Ishikawa (cell line): ENCODE results near the gene ATP6V1D.

ENCODE experiments used
- CEBPB ChIP-seq: IDR thresholded peaks from 2 replicates; pipeline ENCODE4 v1.6.1; 2012
- CREB1 ChIP-seq: IDR thresholded peaks from 2 replicates; pipeline ENCODE4 v1.6.1; 2012; ENCODE audit warnings: low read depth
- EGR1 ChIP-seq: IDR thresholded peaks from 2 replicates; pipeline ENCODE4 v1.6.1; 2012
- EP300 ChIP-seq: IDR thresholded peaks from 2 replicates; pipeline ENCODE4 v1.6.1; 2012; ENCODE audit warnings: borderline replicate concordance
- FOXM1 ChIP-seq: IDR thresholded peaks from 2 replicates; pipeline ENCODE4 v1.6.1; 2012; ENCODE audit warnings: low read depth, borderline replicate concordance
- NFIC ChIP-seq: IDR thresholded peaks from 2 replicates; pipeline ENCODE4 v1.6.1; 2012
- RAD21 ChIP-seq: IDR thresholded peaks from 2 replicates; pipeline ENCODE4 v1.6.1; 2012; ENCODE audit warnings: low read depth
- TAF1 ChIP-seq: IDR thresholded peaks from 2 replicates; pipeline ENCODE4 v1.6.1; 2012; ENCODE audit warnings: low read depth, mild to moderate bottlenecking
- TCF12 ChIP-seq: IDR thresholded peaks from 2 replicates; pipeline ENCODE4 v1.6.1; 2012; ENCODE audit warnings: low read depth
- TEAD4 ChIP-seq: IDR thresholded peaks from 2 replicates; pipeline ENCODE4 v1.6.1; 2012
- YY1 ChIP-seq: IDR thresholded peaks from 2 replicates; pipeline ENCODE4 v1.6.1; 2012; ENCODE audit warnings: low read depth
- ZBTB7A ChIP-seq: IDR thresholded peaks from 2 replicates; pipeline ENCODE4 v1.6.1; 2012; ENCODE audit warnings: low read depth
- TF ChIP-seq, protein P1 (sequence below): IDR thresholded peaks from 2 replicates; pipeline ENCODE4 v1.6.1; 2012
- TF ChIP-seq, protein P2 (sequence below): IDR thresholded peaks from 2 replicates; pipeline ENCODE4 v1.6.1; 2012
- TF ChIP-seq, protein P3 (sequence below): IDR thresholded peaks from 2 replicates; pipeline ENCODE4 v1.6.1; 2012; ENCODE audit warnings: low read depth, mild to moderate bottlenecking

Gene ATP6V1D

DNA sequence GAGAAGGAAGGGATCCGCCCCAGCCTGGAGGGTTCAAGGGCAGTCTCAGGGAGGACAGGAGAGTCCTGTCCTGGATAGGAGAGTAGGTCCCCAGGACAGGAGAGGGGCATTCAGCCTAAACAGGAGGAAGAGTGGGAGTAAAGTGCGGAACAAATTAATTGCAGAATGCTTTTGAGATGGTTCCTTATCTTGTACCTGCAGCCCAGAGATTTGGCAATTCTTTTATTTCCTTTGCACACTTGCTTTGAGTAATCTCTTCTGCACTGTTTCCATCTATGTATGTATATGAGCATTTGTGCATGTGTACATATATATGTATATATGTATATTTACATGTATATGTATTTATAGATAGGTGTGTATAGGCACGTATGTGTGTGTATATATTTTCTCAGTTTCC is 29.7 kb upstream of the ATP6V1D start:
- TF ChIP-seq RAD21, result no peak
- no peak for TF ChIP-seq TCF12
- TF ChIP-seq, protein P1, sequence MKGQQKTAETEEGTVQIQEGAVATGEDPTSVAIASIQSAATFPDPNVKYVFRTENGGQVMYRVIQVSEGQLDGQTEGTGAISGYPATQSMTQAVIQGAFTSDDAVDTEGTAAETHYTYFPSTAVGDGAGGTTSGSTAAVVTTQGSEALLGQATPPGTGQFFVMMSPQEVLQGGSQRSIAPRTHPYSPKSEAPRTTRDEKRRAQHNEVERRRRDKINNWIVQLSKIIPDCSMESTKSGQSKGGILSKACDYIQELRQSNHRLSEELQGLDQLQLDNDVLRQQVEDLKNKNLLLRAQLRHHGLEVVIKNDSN, result no peak
- no peak for TF ChIP-seq TAF1
- TF ChIP-seq YY1, result no peak

DNA sequence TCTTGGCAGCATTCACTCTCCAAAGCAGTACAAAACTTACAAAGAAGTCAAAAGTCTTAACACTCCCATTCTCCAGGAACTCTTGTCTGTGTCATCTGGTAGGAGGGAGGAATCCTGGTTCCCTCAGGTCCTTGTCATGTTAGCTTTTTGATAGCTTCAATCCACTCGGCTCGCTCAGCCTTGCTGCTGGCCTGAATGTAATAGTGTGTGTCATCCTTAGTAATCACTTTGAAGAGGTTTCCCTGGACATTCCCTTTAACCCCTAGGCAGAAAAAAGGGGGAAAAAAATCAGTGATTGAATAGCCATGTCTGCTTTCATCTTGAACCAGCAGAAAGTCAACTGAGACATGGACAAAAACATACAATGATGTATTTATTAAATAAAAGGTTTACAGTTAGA is 27.6 kb upstream of the ATP6V1D start:
- TF ChIP-seq EGR1 (no peak), RAD21 (no peak), TCF12 (no peak), CEBPB (no peak), TAF1 (no peak), EP300 (no peak), YY1 (no peak)
- TF ChIP-seq, protein P2, sequence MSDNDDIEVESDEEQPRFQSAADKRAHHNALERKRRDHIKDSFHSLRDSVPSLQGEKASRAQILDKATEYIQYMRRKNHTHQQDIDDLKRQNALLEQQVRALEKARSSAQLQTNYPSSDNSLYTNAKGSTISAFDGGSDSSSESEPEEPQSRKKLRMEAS, result no peak
- TF ChIP-seq, protein P1, result no peak

DNA sequence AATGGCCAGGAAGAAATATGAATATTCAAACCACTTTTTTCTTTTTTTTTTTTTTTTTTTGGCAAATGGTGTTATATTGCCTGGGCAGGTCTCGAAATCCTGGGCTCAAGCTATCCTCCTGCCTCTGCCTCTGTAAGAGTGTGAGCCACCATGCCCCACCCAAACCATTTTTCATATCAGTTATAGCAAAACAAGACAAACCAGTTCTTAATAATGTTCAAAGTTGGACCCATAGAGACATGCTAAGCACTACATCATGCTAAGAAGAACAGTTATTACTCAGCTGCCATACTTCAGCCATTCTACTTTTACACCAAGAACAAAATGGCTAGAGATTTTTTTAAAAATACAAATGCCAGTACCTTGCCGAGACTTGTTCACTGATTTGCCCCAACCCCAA is 26.0 kb upstream of the ATP6V1D start:
- TF ChIP-seq, protein P1, result no peak
- TF ChIP-seq, protein P2, result no peak

DNA sequence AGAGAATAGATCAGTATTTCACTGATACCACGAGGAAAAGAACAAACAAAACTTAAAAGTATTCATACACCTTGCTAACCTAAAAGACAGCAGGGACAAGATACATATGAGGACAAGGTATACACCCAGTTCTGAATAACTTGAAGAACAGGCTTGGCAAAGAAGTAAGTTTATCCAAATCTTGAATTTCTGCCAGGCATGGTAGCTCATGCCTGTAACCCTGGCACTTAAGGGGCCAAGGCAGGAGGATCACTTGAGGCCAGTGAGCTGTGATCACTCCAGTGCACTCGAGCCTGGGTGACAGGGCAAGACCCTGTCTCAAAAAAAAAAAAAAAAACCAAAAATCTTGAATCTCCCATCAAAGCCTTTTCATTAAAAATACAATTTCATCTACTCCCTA is 25.5 kb upstream of the ATP6V1D start:
- TF ChIP-seq CREB1 (no peak), NFIC (peak; percentile 51; the same call in 1 of the 2 replicates)

DNA sequence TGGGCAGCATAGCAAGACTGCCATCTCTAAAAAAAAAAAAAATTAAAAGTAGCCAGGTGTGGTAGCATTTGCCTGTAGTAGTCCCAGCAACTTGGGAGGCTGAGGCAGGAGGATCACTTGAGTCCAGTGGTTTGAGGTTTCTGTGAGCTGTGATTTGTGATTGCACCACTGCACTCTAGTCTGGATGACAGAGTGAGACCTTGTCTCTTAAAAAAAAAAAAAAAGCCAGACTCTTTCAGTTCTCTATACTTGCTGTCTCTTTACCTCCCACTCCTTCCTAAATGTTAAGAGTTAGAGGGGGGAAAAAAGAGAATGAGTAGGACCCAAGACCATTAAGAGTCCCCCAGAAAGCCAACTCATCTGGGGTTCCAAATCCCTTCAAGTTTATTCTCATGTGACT is 18.3 kb upstream of the ATP6V1D start:
- TF ChIP-seq ZBTB7A (no peak), YY1 (no peak), EP300 (no peak), EGR1 (no peak), TEAD4 (no peak), CEBPB (no peak)
- TF ChIP-seq, protein P3, sequence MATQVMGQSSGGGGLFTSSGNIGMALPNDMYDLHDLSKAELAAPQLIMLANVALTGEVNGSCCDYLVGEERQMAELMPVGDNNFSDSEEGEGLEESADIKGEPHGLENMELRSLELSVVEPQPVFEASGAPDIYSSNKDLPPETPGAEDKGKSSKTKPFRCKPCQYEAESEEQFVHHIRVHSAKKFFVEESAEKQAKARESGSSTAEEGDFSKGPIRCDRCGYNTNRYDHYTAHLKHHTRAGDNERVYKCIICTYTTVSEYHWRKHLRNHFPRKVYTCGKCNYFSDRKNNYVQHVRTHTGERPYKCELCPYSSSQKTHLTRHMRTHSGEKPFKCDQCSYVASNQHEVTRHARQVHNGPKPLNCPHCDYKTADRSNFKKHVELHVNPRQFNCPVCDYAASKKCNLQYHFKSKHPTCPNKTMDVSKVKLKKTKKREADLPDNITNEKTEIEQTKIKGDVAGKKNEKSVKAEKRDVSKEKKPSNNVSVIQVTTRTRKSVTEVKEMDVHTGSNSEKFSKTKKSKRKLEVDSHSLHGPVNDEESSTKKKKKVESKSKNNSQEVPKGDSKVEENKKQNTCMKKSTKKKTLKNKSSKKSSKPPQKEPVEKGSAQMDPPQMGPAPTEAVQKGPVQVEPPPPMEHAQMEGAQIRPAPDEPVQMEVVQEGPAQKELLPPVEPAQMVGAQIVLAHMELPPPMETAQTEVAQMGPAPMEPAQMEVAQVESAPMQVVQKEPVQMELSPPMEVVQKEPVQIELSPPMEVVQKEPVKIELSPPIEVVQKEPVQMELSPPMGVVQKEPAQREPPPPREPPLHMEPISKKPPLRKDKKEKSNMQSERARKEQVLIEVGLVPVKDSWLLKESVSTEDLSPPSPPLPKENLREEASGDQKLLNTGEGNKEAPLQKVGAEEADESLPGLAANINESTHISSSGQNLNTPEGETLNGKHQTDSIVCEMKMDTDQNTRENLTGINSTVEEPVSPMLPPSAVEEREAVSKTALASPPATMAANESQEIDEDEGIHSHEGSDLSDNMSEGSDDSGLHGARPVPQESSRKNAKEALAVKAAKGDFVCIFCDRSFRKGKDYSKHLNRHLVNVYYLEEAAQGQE, result no peak
- TF ChIP-seq, protein P1, result no peak

DNA sequence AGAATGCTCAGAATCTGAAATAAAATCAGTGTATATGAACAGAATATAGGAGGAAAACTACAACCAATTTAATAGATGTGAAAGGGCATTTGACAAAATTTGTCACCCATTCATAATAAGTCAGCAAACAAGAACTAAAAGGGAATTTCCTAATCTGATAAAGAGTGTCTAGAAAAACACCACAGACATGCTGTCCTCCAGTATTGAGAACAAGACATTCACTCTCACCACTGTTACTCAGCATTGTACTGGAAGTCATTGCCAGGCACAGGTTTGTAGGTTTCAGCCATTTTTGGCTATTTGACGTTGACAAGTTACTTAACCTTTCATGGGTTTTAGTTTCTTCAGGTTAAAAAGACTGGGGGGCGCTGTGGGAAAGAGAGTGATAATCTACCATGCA is 13.7 kb upstream of the ATP6V1D start:
- TF ChIP-seq NFIC (no peak), CREB1 (no peak), FOXM1 (no peak), EP300 (no peak), YY1 (no peak), TCF12 (no peak), TEAD4 (no peak), ZBTB7A (no peak), EGR1 (no peak)
- TF ChIP-seq, protein P3, result no peak
- TF ChIP-seq, protein P1, result no peak
